RWPE1 (cell line): ENCODE measurements around the gene KSR1.
"Not testable (repeated sequence)": the region's sequence is repeated elsewhere in the genome, so short reads cannot be mapped to it uniquely, and the experiment has no call there.

Experiments used
- CTCF ChIA-PET: fragments of 350-600 bp; sonication (Branson Sonifier 250); formaldehyde crosslinking; extraction: SDS; loops from one replicate; lab custom pipeline; 2021; lab: Yijun Ruan, JAX
- POLR2A ChIA-PET: fragments of 400-600 bp; formaldehyde crosslinking; extraction: SDS; loops from one replicate; lab custom pipeline; 2020; ENCODE audit warnings: antibody characterized with exemption; ENCODE audit not compliant: low non-redundant PET; lab: Yijun Ruan, JAX
- DNase-seq: peaks from one replicate; pipeline ENCODE4 v3.0.0; 2012; ENCODE audit warnings: low spot score
- H3K27ac ChIP-seq: fragments of 450-650 bp; 2 replicates; pipeline ENCODE4 v1.5.1; 2017
- TF ChIP-seq, protein P1 (sequence below): fragments of 450-650 bp; conservative IDR thresholded peaks from 2 replicates; pipeline ENCODE4 v1.5.1; 2017; ENCODE audit warnings: low read depth, mild to moderate bottlenecking

Gene KSR1

DNA sequence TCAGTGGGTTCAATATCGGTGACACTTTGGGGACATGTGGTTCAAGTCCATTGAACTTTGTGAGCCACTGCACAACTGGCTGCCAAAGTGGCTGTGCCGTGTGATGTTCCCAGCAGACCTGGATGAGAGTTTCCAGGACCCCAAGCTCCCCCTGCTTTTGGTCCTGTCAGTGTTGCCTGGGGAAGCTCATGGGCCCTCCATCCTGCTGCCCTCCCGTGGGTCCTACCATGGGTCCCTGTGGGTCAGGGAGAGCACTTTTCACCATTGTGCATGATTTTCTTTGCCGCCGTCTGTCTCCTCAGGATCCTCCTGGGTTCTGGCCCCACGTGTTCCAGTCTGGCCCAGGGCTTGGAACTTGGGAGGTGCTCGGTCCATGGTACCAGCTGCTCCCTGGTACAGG is 212.9 kb downstream of the KSR1 start:
- POLR2A ChIA-PET = no interaction called here
- no peak overlapping the region for H3K27ac ChIP-seq
- DNase-seq = no peak
- CTCF ChIA-PET = no interaction called here
- TF ChIP-seq, protein P1, sequence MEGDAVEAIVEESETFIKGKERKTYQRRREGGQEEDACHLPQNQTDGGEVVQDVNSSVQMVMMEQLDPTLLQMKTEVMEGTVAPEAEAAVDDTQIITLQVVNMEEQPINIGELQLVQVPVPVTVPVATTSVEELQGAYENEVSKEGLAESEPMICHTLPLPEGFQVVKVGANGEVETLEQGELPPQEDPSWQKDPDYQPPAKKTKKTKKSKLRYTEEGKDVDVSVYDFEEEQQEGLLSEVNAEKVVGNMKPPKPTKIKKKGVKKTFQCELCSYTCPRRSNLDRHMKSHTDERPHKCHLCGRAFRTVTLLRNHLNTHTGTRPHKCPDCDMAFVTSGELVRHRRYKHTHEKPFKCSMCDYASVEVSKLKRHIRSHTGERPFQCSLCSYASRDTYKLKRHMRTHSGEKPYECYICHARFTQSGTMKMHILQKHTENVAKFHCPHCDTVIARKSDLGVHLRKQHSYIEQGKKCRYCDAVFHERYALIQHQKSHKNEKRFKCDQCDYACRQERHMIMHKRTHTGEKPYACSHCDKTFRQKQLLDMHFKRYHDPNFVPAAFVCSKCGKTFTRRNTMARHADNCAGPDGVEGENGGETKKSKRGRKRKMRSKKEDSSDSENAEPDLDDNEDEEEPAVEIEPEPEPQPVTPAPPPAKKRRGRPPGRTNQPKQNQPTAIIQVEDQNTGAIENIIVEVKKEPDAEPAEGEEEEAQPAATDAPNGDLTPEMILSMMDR = no peak

DNA sequence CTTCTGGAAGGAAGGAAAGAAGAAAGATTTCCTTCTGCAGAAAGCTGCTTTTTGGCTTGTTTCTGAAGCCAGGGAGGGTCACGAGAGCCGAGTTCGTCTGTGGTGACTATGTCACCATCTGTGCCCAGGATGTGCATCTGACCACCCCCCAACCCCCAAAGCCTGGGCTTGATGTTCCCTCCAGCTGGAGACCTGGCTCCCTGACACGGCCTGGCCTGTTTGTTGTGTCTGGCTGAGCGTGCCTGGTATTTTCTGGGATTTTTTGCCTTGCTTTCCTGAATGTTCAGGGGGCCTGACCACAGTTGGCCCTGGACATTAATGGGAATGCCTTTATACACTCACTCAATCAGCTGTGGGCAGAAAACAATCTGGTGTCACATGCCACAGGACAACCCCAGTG is 213.6 kb downstream of the KSR1 start:
- CTCF ChIA-PET = no interaction called here
- POLR2A ChIA-PET = no interaction called here
- TF ChIP-seq, protein P1 = no peak
- no peak overlapping the region for H3K27ac ChIP-seq
- no peak for DNase-seq

DNA sequence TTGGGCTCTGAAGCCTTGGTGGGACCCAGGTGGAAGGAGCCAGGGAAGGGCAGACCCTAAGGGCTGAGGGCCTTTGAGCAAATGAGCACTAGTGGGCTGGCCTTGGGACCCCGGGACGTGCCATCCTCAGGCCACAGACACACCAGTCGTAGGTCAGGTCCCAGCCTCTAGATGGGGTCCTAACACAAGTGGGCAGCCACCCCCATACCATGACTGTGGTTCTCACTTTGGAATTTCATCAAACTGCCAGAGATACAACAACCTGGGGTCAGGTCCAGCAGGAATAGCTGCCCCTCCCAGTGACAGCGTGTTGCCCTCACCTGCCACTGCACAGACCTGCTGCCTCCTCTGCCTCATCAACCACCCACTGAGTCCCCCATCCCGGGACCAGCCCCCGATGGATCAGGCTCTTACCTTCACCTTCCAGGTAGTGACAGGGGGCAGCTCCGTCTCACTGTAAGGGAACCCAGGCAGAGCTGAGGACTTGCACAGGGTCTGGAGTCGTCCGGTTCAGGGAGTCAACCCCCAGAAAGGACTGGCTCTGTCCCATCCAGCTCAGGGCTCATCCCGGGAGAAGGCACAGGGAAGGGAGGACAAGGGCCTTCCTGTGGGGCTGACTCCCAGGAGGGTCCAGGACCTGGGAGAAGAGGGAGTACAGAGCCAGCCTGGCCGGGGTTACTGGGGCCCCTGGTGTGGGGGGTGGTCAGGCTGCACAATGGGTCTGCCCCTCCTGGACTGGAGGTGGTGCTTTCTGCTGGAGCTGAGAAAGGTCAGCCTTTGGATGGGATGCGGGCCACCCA is 214.7 kb downstream of the KSR1 start:
- POLR2A ChIA-PET = no interaction called here
- TF ChIP-seq, protein P1 = no peak
- DNase-seq = no peak
- CTCF ChIA-PET = no interaction called here
- no peak overlapping the region for H3K27ac ChIP-seq

DNA sequence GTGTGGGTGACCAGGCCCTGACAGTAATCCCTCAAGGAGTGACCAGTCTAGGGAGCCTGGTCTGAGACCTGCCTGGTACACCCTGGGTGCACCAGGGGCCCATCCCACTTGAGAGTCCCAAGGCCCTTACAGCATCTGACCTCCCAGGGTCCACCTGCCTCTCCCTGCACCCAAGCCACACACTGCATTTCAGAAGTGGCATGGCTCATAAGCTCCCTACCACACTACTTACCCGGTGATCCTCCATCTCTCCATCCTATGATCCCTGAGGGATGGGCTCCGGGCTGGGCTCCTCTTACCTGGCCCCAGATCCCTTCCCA is 215.3 kb downstream of the KSR1 start:
- no peak for DNase-seq
- ChIA-PET CTCF (no interaction called here), POLR2A (no interaction called here)
- H3K27ac ChIP-seq = no peak overlapping the region
- TF ChIP-seq, protein P1 = no peak

DNA sequence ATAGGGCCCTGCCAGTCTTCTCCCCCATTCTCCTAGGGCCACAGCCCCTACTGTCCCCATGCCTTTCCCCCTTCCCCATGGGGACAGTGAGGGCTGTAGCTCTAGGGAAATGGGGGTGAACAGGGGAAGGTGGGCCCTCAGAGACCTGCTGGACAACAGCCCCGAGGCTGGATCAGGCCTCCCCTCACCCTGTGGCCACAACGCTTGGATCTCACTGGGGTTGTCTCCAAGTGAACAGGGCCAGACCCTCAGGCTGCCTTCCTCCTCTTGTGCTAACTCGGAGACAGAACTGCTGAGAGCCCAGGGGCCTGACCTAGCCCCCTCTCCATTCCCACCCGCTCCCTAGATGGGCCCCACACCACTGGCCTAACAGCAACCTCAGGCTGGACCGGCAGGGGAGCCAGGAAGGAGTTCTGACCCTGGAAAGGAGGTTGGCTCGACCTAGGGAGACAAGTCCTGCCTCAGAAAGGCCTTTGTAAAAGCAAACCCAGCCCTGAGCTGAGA is 215.8 kb downstream of the KSR1 start:
- POLR2A ChIA-PET, CTCF ChIA-PET, DNase-seq, H3K27ac ChIP-seq: not testable (repeated sequence)

DNA sequence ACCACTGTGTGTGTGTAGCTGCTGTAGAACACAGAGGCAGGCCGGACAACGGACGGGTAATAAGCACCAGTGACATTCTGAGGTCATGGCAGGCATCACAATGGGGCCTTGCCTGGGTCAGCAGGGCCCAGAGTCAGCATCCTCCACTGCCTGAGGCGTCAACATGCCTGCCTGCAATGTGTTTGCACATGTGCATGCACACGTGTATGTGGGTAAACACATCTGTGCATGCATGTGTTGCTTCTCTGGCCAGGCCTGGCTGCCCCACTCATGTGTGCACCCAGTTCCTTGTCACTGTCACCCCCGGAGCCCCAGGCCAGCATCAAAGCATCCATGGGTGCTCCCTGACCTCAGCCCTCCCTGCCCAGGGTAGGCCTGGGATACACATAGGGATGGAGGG is 218.1 kb downstream of the KSR1 start:
- POLR2A ChIA-PET = no interaction called here
- CTCF ChIA-PET = no interaction called here

More for the DNA sequence above, 218.1 kb downstream of the KSR1 start:
- no peak for DNase-seq
- TF ChIP-seq, protein P1 = no peak
- no peak overlapping the region for H3K27ac ChIP-seq
